ENCODE measurements around the gene MEX3B.

The MEX3B gene

GRCh38 chr15:82091636-82092140 lies 45.9 kb upstream of the MEX3B start:
- no peaks in the 10 kb centered on the region for H4K20me1 ChIP-seq (ENCODE audit: insufficient read depth, low read length)
- H3K4me3 ChIP-seq (ENCODE audit: low read length), result no peak overlapping the region
- no peak overlapping the region for H3K27ac ChIP-seq (ENCODE audit: low read length)
- H2AFZ ChIP-seq (ENCODE audit: low read length), result no peak overlapping the region
- no peaks in the 10 kb centered on the region for H3F3A ChIP-seq (ENCODE audit: insufficient read depth, low read length)
- H3K79me2 ChIP-seq (ENCODE audit: low read length), result no peaks in the 10 kb centered on the region
- H3K9me3 ChIP-seq (replicated peaks; ENCODE audit: insufficient read depth, low read length), result no peaks in the 10 kb centered on the region
- H3K9me2 ChIP-seq (replicated peaks; ENCODE audit: insufficient read depth, low read length), result no peaks in the 10 kb centered on the region
- H3K27me3 ChIP-seq (replicated peaks; ENCODE audit: insufficient read depth, low read length), result no peaks in the 10 kb centered on the region
- H3K4me1 ChIP-seq (ENCODE audit: low read length), result no peaks in the 10 kb centered on the region
- no peak overlapping the region for H3K9ac ChIP-seq (ENCODE audit: low read length)
- no peaks in the 10 kb centered on the region for H3K36me3 ChIP-seq (replicated peaks; ENCODE audit: insufficient read depth, low read length)
- H3K4me2 ChIP-seq (ENCODE audit: low read depth, low read length), result no peak overlapping the region
- no peak for DNase-seq
- TF ChIP-seq EZH2 (optimal IDR thresholded peaks at IDR 0.05; ENCODE audit: low read depth, low read length) (no peak), EZH2phosphoT487 (IDR thresholded peaks at IDR 0.05; ENCODE audit: low read length) (no peak), CTCF (IDR thresholded peaks at IDR 0.05; ENCODE audit: low read length) (no peak)

GRCh38 chr15:82086243-82086995 lies 40.6 kb upstream of the MEX3B start:
- TF ChIP-seq EZH2phosphoT487 (IDR thresholded peaks at IDR 0.05; ENCODE audit: low read length), result no peak
- TF ChIP-seq EZH2 (optimal IDR thresholded peaks at IDR 0.05; ENCODE audit: low read depth, low read length), result no peak
- TF ChIP-seq CTCF (IDR thresholded peaks at IDR 0.05; ENCODE audit: low read length), result no peak
- Histone ChIP-seq H3K9ac (ENCODE audit: low read length) (no peak overlapping the region), H3F3A (ENCODE audit: insufficient read depth, low read length) (no peaks in the 10 kb centered on the region), H4K20me1 (ENCODE audit: insufficient read depth, low read length) (no peaks in the 10 kb centered on the region), H3K4me2 (ENCODE audit: low read depth, low read length) (no peak overlapping the region), H3K4me1 (ENCODE audit: low read length) (no peaks in the 10 kb centered on the region), H3K9me2 (replicated peaks; ENCODE audit: insufficient read depth, low read length) (no peaks in the 10 kb centered on the region), H3K27ac (ENCODE audit: low read length) (no peak overlapping the region), H3K4me3 (ENCODE audit: low read length) (no peak overlapping the region), H3K36me3 (replicated peaks; ENCODE audit: insufficient read depth, low read length) (no peaks in the 10 kb centered on the region), H3K27me3 (replicated peaks; ENCODE audit: insufficient read depth, low read length) (no peaks in the 10 kb centered on the region), H3K9me3 (replicated peaks; ENCODE audit: insufficient read depth, low read length) (no peaks in the 10 kb centered on the region), H2AFZ (ENCODE audit: low read length) (no peak overlapping the region), H3K79me2 (ENCODE audit: low read length) (no peaks in the 10 kb centered on the region)
- DNase-seq, result no peak

GRCh38 chr15:82081914-82082762 lies 36.3 kb upstream of the MEX3B start:
- Histone ChIP-seq H3K9me3 (replicated peaks; ENCODE audit: insufficient read depth, low read length) (no peaks in the 10 kb centered on the region), H3K9me2 (replicated peaks; ENCODE audit: insufficient read depth, low read length) (no peaks in the 10 kb centered on the region), H3K27me3 (replicated peaks; ENCODE audit: insufficient read depth, low read length) (no peaks in the 10 kb centered on the region), H3K9ac (ENCODE audit: low read length) (no peak overlapping the region), H3K36me3 (replicated peaks; ENCODE audit: insufficient read depth, low read length) (no peaks in the 10 kb centered on the region), H4K20me1 (ENCODE audit: insufficient read depth, low read length) (no peaks in the 10 kb centered on the region), H3F3A (ENCODE audit: insufficient read depth, low read length) (no peaks in the 10 kb centered on the region), H3K4me1 (ENCODE audit: low read length) (no peaks in the 10 kb centered on the region), H2AFZ (ENCODE audit: low read length) (no peak overlapping the region), H3K4me3 (ENCODE audit: low read length) (no peak overlapping the region), H3K27ac (ENCODE audit: low read length) (no peak overlapping the region), H3K79me2 (ENCODE audit: low read length) (no peaks in the 10 kb centered on the region), H3K4me2 (ENCODE audit: low read depth, low read length) (no peak overlapping the region)
- DNase-seq, result no peak
- TF ChIP-seq EZH2 (optimal IDR thresholded peaks at IDR 0.05; ENCODE audit: low read depth, low read length) (no peak), EZH2phosphoT487 (IDR thresholded peaks at IDR 0.05; ENCODE audit: low read length) (no peak), CTCF (IDR thresholded peaks at IDR 0.05; ENCODE audit: low read length) (peak; percentile 7; the same call in 1 of the 2 replicates)
